IPS-15b (cell line): ENCODE results near the gene RBM7.

Source experiments
- H3K27me3 ChIP-seq: one replicate; pipeline ENCODE4 v1.6.1; 2013; ENCODE audit warnings: low read length; ENCODE audit not compliant: control insufficient read depth, insufficient read depth
- H3K36me3 ChIP-seq: one replicate; pipeline ENCODE4 v1.6.1; 2013; ENCODE audit warnings: low read length; ENCODE audit not compliant: control insufficient read depth, insufficient read depth
- H3K4me1 ChIP-seq: one replicate; pipeline ENCODE4 v1.6.1; 2013; ENCODE audit warnings: mild to moderate bottlenecking, low read length; ENCODE audit not compliant: control insufficient read depth, insufficient read depth
- H3K4me3 ChIP-seq: one replicate; pipeline ENCODE4 v1.5.1; 2013; ENCODE audit warnings: low read depth, low read length
- H3K9ac ChIP-seq: one replicate; pipeline ENCODE4 v1.6.1; 2013; ENCODE audit warnings: low read depth, mild to moderate bottlenecking, low read length
- H3K9me3 ChIP-seq: one replicate; pipeline ENCODE4 v1.6.1; 2013; ENCODE audit warnings: mild to moderate bottlenecking, low read length; ENCODE audit not compliant: control insufficient read depth, insufficient read depth

The RBM7 gene, protein sequence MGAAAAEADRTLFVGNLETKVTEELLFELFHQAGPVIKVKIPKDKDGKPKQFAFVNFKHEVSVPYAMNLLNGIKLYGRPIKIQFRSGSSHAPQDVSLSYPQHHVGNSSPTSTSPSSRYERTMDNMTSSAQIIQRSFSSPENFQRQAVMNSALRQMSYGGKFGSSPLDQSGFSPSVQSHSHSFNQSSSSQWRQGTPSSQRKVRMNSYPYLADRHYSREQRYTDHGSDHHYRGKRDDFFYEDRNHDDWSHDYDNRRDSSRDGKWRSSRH

DNA sequence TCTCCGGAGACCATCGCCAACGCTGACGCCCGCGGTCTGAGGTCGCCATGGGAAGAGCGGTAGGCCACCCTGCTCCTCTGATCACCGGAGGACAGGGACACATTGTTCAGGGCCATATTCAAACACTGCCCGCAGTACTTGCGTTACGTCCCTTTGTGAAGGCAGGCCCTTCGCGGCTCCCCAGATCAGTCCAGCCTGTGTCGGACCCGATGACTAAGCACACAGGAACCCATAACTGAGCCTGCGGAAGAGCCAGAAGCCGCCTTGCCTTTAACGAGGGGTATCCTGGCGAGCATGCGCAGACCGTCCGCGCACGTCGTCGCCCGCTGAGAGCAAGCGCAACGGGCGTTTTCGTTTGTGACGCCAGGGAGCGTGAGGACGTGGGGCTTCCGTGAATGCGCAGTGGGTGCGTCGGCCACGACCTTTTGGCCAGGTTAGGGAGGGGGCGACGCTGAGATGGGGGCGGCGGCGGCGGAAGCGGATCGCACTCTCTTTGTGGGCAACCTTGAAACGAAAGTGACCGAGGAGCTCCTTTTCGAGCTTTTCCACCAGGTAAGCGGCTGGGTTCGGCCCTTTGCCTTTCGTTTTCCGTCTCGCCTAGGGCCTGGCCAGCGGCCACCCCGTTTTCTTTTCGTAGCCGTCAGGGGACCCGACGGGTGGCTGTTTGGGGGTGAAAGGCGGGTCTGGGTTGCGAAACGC, at the start of gene RBM7, which contains the start of gene C11orf71:
TSS of gene RBM7 (plus strand) at position 451 of the 699 bp plus-strand sequence. CDS start at position 457, 6 bp downstream.
TSS of gene C11orf71 (minus strand) at position 296 of the 699 bp plus-strand sequence. CDS start at position 116, 180 bp downstream.
- no peaks in the 10 kb centered on the region for H3K9me3 ChIP-seq
- H3K4me1 ChIP-seq = peaks cover 5% of the 10 kb centered on the region
- no peaks in the 10 kb centered on the region for H3K36me3 ChIP-seq

DNA sequence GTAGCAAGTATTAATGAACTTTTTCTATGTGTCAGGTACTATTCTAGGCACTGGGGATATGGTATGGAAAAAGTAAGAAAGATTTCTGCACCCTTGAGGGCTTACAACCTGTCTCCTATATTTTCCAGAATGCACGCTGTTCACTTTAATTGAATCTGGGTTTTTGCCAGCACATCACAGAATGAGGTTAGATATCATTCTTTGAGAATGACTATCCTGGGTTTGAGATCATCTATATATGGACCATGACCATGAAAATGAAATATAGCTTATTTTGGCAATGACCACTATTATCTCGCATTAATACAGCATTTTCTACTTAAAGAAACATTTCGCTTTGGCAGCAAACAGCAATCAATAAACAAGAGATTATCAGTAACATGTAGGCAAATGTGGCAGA, 47.0 kb upstream of the RBM7 start:
- Histone ChIP-seq H3K9me3 (no peaks in the 10 kb centered on the region), H3K4me3 (no peak overlapping the region), H3K27me3 (no peaks in the 10 kb centered on the region), H3K36me3 (no peaks in the 10 kb centered on the region), H3K9ac (no peak overlapping the region), H3K4me1 (no peaks in the 10 kb centered on the region)

More for the DNA sequence above, at the start of gene RBM7, which contains the start of gene C11orf71:
- Histone ChIP-seq H3K4me3 (peak within 1 kb of the TSS; percentile 99), H3K27me3 (no peaks in the 10 kb centered on the region), H3K9ac (peak within 1 kb of the TSS; percentile 97)

DNA sequence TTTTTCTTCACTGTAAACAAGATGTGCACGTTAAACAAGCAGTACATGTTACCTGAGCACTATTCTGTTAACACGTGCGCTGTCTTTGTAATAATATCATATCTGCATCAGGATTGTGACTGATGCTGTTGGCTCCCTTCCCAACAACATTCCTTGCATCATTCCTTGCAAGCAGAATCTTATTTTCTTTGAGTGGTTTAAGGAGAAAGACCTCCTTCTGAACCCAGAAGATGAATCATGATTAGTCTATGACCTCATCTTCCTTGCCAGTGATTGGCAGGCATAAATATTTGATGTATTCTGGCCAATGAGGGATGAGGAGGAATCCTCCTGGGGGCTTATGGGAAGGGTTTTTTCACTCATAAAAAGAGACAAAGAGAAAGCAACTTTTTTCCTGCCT, 46.4 kb upstream of the RBM7 start:
- Histone ChIP-seq H3K27me3 (no peaks in the 10 kb centered on the region), H3K9me3 (no peaks in the 10 kb centered on the region), H3K4me3 (no peak overlapping the region), H3K9ac (no peak overlapping the region), H3K36me3 (no peaks in the 10 kb centered on the region), H3K4me1 (no peaks in the 10 kb centered on the region)

DNA sequence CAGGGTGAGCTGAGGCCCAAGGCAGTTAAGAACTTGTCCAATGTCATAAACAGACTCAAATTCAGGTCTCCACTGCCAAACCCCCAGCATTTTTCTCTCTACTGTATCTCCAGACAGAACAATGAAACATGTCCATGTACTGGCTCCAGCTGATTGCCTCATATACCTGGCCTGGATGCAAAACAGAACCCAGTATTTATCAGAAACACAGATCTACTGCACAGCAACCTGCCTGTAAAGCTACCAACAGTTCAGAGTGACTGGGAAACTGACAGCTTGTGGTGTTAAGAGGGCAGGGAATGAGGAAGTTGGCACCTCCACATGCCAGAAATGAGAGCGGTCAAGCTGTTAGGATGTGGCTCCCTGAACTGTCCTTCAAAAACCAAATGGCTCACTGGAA, 41.8 kb upstream of the RBM7 start:
- Histone ChIP-seq H3K4me3 (no peak overlapping the region), H3K27me3 (no peaks in the 10 kb centered on the region), H3K9ac (no peak overlapping the region), H3K4me1 (no peaks in the 10 kb centered on the region), H3K36me3 (no peaks in the 10 kb centered on the region), H3K9me3 (no peaks in the 10 kb centered on the region)

DNA sequence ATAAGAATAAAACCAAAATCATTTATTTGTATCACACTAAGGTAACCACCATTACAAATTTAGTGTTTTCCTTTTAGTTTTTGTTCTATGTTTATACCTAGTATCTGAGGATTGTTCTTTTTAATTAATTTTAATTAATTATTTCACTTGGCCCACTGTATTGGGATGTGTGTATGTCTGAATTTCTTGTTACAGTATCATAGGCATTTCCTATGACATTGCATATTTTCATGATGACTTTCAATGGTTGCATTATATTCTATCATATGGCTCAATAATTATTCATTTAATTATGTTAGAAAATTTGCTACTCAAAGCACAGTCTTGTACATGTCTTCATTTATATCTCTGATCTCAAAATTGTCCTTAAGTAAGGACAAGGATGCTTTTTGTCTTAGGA, 41.1 kb upstream of the RBM7 start:
- Histone ChIP-seq H3K9ac (no peak overlapping the region), H3K36me3 (no peaks in the 10 kb centered on the region), H3K9me3 (no peaks in the 10 kb centered on the region), H3K27me3 (no peaks in the 10 kb centered on the region), H3K4me3 (no peak overlapping the region), H3K4me1 (no peaks in the 10 kb centered on the region)

DNA sequence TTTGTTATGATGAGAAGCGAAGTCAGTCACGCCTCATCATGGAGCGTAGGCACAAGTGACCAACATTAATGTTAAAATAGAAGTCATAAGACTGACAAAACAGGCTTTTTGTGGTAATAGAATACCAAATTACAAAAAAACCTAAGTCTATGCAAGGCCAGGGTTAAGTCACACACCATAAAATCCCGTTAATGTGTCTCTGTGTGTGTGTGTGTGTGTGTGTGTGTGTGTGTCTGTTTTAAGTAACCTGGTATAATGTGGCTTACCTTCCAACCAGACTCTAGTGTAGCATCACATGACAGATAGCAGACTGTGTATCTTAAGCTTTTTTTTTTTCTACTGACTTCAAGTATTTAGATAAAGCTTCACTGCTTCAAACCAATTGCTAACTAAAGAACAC, 38.1 kb upstream of the RBM7 start:
- peaks cover 3% of the 10 kb centered on the region for H3K4me1 ChIP-seq
- H3K9ac ChIP-seq = no peak overlapping the region
- H3K36me3 ChIP-seq = no peaks in the 10 kb centered on the region
- no peaks in the 10 kb centered on the region for H3K9me3 ChIP-seq
- H3K4me3 ChIP-seq = no peak overlapping the region
- no peaks in the 10 kb centered on the region for H3K27me3 ChIP-seq

DNA sequence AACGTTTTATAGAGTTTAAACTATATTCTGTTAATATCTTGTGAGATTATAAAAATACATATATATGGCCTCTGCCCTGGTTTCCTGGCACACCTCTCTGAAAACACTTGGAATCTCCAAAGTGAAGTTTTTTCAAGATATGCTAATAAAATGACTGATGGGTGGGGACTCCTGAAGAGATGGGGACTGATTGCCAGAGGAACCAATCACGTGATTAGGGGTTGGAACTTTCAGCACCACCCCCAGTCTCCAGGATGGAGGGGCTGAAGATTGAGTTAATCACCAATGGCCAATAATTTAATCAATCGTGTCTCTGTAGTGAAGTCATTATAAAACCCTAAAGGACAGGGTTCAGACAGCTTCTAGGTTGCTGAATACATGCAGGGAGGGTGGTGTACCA, 37.5 kb upstream of the RBM7 start:
- Histone ChIP-seq H3K9me3 (no peaks in the 10 kb centered on the region), H3K36me3 (no peaks in the 10 kb centered on the region), H3K9ac (no peak overlapping the region), H3K27me3 (no peaks in the 10 kb centered on the region), H3K4me3 (no peak overlapping the region), H3K4me1 (peaks cover 3% of the 10 kb centered on the region)

DNA sequence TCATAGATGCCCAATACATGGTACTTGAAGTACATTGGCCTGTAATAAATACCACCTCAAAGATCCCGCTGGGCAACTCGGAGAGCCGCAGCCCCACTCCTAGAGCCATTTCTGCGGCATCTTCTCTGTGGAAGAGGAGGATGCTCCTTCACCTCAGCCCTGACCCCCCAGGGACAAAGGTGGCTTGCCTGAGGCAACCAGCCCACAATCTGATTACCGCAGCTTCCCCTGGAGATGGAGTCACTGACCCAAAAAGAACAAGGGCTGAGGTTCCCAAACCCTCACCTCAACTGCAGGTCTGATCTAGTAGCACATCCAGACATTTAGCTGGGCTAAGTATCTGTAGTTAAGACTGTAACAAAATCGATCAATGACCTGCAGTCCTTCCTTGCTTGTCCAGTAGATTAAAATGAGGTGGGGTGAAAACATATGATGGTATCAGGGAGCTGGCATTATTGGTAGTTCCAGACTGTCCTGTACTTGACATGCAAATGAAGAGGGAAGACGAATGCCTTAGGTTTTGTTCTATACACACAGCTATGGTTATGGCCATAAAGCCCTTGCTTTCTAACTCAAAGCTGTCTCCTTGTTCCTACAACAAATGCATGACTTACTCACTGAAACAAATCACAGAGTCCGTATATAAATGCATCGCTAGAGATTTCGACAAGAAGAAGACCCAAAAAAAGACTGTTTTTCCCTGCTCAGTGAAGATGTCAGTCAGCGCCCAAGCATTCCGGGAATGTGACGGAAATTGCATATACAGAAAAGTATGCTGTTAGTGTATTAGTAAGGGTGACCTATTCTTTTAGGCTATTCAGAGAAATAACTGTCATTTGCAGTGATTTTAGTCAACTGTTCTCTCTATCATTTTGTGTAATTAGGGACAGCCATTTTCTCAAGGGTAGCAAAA, 33.9 kb upstream of the RBM7 start:
- Histone ChIP-seq H3K4me3 (no peak overlapping the region), H3K9ac (no peak overlapping the region), H3K9me3 (no peaks in the 10 kb centered on the region), H3K27me3 (no peaks in the 10 kb centered on the region), H3K4me1 (peaks cover 3% of the 10 kb centered on the region), H3K36me3 (no peaks in the 10 kb centered on the region)

DNA sequence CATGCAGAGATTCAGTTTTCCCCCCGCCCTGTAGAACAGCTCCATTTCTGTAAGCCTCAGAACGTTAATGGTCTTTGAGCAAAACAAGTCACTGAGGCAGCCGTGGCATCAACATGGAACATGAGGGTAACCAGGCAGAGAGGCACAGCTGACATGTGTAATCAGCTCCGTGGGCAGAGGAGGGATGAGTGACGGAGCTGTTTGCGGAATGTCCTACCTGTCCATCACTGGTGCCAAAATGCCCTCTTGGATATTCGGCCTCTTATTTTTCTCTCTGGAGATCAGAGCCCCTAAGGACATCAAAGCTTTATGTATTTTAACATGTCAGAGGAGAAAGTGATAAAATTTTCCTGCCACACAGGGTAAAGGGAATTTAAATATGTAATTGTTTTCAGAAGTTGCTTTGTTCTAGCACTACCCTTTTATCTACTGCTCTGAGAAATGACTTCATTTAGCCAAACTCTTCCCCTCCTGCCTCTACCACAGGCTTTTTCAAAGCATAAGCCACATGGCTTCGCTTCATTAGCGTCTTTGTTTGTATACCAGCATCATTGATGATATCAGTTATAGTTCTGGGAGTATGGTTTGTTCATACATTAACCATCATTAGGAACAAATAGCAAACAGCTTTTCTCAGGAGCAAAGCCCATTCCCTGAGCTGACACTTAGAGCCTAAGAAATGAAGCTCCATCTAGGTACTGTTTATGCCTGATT, 33.1 kb upstream of the RBM7 start:
- Histone ChIP-seq H3K9ac (no peak overlapping the region), H3K4me1 (peaks cover 3% of the 10 kb centered on the region), H3K4me3 (no peak overlapping the region)

DNA sequence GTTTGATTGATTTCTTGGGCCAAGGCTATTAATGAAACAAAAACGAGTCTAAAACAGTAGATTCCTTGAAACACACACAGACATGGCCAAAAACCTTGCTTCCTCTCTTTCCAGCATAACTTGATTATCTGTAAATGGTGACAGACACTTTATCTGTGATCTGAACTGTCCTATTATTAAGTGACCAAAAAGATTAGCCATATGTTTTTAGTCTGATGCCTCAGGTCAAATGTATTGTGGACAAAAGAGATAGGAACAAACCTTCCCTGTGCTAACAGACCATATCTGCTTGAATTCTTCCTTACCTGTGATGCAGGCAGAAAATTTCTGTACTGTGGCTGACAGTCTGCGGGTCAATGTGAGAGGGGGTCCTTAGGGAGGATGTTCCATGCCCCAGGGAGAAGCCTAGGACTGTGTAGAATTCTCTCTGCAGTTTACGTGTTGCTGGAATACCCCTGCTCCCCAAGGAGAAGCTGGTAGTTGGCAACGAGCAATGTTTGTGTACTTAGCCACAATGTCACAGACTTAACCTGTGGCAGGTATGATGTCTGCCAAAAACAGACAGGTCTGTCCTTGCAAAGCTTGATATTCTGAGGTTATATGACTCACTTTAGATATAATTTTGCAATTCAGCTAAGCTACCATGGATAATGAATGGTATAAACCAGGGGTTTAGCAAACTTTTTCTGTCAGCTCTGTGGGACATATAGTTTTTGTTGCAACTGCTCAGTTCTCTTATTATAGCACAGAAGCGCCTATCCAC, 31.4 kb upstream of the RBM7 start:
- H3K9me3 ChIP-seq = no peaks in the 10 kb centered on the region
- H3K4me1 ChIP-seq = peaks cover 3% of the 10 kb centered on the region
- no peaks in the 10 kb centered on the region for H3K36me3 ChIP-seq
- H3K9ac ChIP-seq = no peak overlapping the region
- H3K27me3 ChIP-seq = no peaks in the 10 kb centered on the region
- H3K4me3 ChIP-seq = no peak overlapping the region

More for the DNA sequence above, 33.1 kb upstream of the RBM7 start:
- no peaks in the 10 kb centered on the region for H3K36me3 ChIP-seq
- no peaks in the 10 kb centered on the region for H3K27me3 ChIP-seq
- H3K9me3 ChIP-seq = no peaks in the 10 kb centered on the region
